IPS-15b (cell line): ENCODE results near the gene ZKSCAN5.

ENCODE experiments used
- H3K27me3 ChIP-seq: one replicate; pipeline ENCODE4 v1.6.1; 2013; ENCODE audit warnings: low read length; ENCODE audit not compliant: control insufficient read depth, insufficient read depth
- H3K36me3 ChIP-seq: one replicate; pipeline ENCODE4 v1.6.1; 2013; ENCODE audit warnings: low read length; ENCODE audit not compliant: control insufficient read depth, insufficient read depth
- H3K4me1 ChIP-seq: one replicate; pipeline ENCODE4 v1.6.1; 2013; ENCODE audit warnings: mild to moderate bottlenecking, low read length; ENCODE audit not compliant: control insufficient read depth, insufficient read depth
- H3K4me3 ChIP-seq: one replicate; pipeline ENCODE4 v1.5.1; 2013; ENCODE audit warnings: low read depth, low read length
- H3K9ac ChIP-seq: one replicate; pipeline ENCODE4 v1.6.1; 2013; ENCODE audit warnings: low read depth, mild to moderate bottlenecking, low read length
- H3K9me3 ChIP-seq: one replicate; pipeline ENCODE4 v1.6.1; 2013; ENCODE audit warnings: mild to moderate bottlenecking, low read length; ENCODE audit not compliant: control insufficient read depth, insufficient read depth

The ZKSCAN5 gene

DNA sequence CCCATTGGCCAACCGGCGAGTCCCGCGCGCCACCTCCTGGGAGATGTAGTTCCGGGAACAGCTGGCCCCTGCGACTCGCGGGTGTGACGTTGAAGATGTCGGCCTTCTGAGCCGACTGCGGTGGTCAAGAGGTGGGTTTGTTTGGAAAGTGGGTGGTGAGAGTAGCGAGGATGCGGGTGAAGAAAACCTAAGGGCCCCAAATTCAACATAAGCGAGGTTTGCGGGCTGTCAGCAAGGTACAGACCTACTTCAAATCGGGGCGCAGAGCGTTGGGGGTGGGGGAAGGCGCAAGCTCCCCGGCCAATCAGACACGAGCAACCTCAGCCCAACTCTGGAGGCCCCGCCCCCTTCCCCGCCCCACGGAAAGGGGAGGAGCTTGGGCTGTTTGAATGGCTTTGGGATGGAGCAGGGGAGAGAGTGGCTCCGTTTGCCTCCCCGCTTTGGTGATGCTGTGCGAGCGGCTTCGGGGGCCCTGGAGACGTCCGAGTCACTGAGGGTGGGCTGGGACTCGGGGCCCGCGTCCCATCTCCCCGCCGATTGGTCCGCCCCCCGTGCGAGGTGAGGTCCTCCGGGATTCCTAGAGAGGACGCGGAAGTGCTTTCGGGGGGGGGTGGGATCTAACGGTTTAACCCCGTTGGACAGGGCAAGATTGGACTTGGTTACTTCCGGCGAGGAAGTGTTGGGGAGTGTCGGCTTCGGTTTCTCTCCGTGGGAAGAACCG, at the start of gene ZKSCAN5:
ZKSCAN5 (plus strand) TSS at position 60 of the 721 bp plus-strand sequence. CDS start 1,383 bp downstream, outside the sequence.
- no peaks in the 10 kb centered on the region for H3K27me3 ChIP-seq
- H3K4me3 ChIP-seq = peak within 1 kb of the TSS; percentile 98
- peak within 1 kb of the TSS; percentile 81 for H3K9ac ChIP-seq
- no peaks in the 10 kb centered on the region for H3K9me3 ChIP-seq
- no peaks in the 10 kb centered on the region for H3K36me3 ChIP-seq
- no peaks in the 10 kb centered on the region for H3K4me1 ChIP-seq

DNA sequence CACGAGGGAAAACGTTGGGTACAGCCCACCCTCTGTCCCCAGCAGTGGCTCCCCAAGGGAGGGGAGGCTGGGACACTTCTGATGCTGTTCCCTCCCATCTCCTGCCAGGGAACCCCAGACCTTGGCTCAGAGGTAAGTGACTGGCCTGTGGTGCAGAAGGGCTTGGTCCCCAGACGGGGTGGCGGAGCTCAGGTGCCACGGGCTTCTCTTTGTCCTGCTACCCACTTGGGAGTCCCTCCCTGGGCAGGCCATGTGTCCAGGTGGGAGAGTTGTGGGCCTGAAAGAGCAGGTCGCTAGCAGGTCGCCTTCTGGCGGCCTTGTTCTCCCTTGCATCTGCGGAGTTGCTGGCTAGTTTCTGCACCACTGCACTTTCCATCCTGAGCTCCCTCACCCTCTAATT, 48.6 kb upstream of the ZKSCAN5 start:
- no peak overlapping the region for H3K4me3 ChIP-seq
- H3K9me3 ChIP-seq = no peaks in the 10 kb centered on the region
- no peak overlapping the region for H3K9ac ChIP-seq
- H3K27me3 ChIP-seq = no peaks in the 10 kb centered on the region
- no peaks in the 10 kb centered on the region for H3K4me1 ChIP-seq
- peaks cover 86% of the 10 kb centered on the region for H3K36me3 ChIP-seq

DNA sequence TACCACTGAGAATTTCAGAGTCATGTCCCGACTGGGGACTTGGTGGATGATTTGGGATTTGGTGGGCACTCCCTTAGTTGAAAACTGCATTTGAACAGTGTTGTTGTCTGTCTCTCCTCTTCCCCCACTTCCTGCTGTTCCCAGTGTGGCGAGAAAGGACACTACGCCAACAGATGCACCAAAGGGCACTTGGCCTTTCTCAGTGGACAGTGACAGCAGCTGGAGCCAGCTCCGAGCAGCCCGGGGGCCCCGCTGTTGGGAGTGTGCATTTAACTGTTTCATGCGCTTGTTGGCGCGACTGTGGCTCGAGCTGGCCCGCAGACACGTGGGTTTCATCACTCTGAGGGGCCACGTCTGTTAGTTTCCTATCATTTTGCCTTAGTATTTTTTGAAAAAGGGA, 48.2 kb upstream of the ZKSCAN5 start:
- Histone ChIP-seq H3K9me3 (no peaks in the 10 kb centered on the region), H3K27me3 (no peaks in the 10 kb centered on the region), H3K36me3 (peaks cover 83% of the 10 kb centered on the region), H3K9ac (no peak overlapping the region), H3K4me3 (no peak overlapping the region), H3K4me1 (no peaks in the 10 kb centered on the region)

DNA sequence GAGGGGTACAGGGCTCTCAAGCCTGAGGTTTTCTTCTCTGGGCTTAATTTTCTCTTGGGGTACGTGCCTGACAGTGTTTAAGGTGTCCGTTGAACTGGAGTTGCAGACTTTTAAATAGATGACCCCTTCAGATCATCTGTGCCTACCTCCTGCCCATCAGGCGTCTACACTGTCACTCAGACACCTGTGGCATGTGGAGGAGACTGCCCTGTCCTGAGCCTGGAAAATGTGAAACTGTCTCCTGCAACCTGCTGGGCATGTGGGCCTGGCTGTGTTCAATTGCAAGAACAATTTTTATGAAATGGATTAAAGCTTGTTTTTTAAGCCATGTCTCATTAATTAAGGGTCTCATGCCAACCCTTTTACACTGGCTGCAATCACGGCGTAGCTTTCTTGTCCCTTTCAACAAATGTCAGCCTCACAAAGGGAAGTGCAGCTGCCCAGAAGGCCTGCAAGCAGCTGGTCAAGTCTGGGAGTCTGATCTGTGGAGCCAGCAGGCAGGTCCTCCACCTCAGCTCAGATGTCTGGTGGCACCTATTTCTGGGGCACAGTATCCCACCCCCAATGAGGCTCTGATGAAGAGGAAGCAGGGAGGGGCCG, 47.3 kb upstream of the ZKSCAN5 start:
- Histone ChIP-seq H3K9ac (no peak overlapping the region), H3K36me3 (peaks cover 74% of the 10 kb centered on the region), H3K27me3 (no peaks in the 10 kb centered on the region), H3K4me1 (no peaks in the 10 kb centered on the region), H3K9me3 (no peaks in the 10 kb centered on the region), H3K4me3 (no peak overlapping the region)

DNA sequence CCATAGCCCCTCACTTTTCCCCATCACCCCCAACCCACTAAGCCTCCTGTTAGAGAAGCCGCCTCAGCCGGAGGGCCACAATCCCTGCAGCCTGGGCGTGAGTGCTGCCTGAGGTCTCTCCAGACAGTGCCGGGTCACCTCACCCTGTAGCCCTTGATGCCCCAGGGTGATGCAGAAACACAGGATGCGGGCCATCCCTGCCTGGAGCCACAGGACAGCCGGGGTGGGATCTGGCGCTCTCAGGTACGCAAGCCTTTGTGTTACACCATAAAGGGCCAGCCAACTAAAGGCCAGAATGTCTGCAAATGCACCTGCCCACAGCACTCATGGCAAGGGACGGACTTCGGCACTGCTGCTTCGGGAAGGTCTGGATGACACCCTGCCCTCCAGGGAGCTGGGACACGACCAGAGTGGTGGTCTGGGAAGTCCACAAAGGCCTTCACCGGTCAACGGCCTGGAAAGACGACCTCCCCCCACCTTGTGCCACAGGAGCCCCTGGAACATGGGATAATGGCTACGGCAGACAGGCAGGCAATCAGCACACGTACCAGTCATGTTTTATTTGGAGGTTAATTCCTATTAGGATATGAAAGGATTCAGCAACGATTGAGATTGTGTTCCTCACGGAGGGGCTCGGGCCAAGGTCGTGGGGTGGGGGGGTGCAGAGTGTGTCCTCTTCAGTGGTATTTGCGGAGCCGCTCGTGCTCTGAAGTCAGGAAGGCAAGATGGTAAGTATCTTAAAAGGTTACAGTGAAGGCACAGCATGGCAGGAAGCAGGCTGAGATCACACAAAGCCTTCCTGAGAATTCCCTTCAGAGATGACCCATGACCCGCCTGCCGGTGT, 46.6 kb upstream of the ZKSCAN5 start:
- Histone ChIP-seq H3K36me3 (peaks cover 67% of the 10 kb centered on the region), H3K9me3 (no peaks in the 10 kb centered on the region), H3K27me3 (no peaks in the 10 kb centered on the region), H3K4me1 (no peaks in the 10 kb centered on the region), H3K9ac (no peak overlapping the region), H3K4me3 (no peak overlapping the region)

DNA sequence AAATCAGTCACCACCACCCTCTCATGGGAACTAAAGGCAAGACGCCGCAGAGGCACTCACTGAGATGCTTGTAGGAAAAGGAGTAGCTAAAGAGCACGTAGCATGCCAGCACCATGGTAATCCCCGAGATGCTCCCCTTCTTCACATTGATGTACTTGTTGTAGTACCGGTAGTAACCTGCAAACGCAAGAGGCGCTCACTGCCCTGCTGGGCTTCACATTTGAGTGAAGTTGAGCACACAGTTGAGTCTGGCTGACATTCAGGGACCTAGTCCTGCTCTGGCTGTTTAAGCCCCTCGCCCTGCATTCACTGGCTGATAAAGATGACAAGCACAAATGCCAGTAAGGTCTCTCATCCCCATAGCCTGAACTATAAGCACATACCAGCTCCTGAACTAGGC, 45.4 kb upstream of the ZKSCAN5 start:
- Histone ChIP-seq H3K9me3 (no peaks in the 10 kb centered on the region), H3K9ac (no peak overlapping the region), H3K4me3 (no peak overlapping the region), H3K27me3 (no peaks in the 10 kb centered on the region), H3K4me1 (no peaks in the 10 kb centered on the region), H3K36me3 (peaks cover 55% of the 10 kb centered on the region)

DNA sequence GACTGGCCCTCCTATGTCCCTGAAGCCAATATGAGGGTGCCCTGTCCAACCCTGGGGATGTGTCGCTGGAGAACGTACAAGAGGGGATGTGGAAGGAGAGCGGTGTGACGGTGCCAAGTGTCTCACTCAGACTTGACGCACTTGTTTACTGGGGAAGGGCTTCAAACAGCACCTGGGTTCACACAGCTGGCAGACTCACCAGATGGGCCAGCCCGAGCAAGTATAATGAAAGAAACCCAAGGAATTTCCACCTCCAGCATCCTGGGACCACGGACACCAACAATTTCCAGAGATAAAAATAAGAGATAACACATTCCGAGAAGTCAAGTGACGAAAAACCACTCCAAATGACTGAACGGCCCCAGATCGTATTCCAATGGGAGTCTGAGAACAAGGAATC, 43.8 kb upstream of the ZKSCAN5 start:
- H3K9me3 ChIP-seq = no peaks in the 10 kb centered on the region
- peaks cover 40% of the 10 kb centered on the region for H3K36me3 ChIP-seq
- H3K4me1 ChIP-seq = no peaks in the 10 kb centered on the region
- no peak overlapping the region for H3K9ac ChIP-seq
- no peak overlapping the region for H3K4me3 ChIP-seq
- H3K27me3 ChIP-seq = no peaks in the 10 kb centered on the region

DNA sequence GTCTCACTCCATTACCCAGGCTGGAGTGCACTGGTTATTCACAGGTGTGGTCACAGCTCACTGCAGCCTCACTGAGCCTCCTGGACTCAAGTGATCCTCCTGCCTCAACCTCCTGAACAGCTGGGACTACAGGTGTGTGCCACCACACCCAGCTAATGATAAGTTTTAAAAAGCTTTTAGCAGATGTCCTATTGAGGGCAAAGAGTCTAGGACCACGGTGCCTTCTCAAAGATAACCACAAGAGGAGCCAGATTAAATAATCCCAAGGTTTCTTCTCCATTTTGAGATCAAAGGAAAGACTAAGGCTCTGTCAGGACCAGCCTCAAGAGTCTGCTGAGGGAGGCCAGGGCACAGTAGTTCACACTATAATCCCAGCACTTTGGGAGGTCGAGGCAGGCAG, 43.2 kb upstream of the ZKSCAN5 start:
- Histone ChIP-seq H3K9me3 (no peaks in the 10 kb centered on the region), H3K4me1 (no peaks in the 10 kb centered on the region), H3K9ac (no peak overlapping the region), H3K36me3 (peaks cover 35% of the 10 kb centered on the region), H3K27me3 (no peaks in the 10 kb centered on the region), H3K4me3 (no peak overlapping the region)

DNA sequence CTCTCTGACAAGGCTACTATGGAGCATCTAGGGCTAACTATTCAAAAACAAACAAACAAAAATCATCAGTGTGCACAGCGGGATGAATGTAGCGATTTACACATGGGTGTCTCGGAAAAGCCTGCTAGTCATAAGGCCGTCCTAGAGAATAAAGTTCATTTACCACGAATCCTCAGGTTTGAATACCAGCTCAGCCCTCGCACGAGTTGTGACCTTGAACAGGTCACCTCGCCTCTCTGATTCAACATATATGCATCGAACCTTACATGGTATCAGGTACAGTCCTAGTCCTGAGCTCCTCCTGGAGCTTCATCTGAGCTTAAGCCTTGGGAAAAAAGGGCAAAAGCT, 39.1 kb upstream of the ZKSCAN5 start:
- peak overlapping the region; percentile 99 for H3K9ac ChIP-seq
- H3K36me3 ChIP-seq = peaks cover 4% of the 10 kb centered on the region
- H3K4me1 ChIP-seq = no peaks in the 10 kb centered on the region
- H3K4me3 ChIP-seq = peak overlapping the region; percentile 99
- H3K27me3 ChIP-seq = no peaks in the 10 kb centered on the region
- H3K9me3 ChIP-seq = no peaks in the 10 kb centered on the region

DNA sequence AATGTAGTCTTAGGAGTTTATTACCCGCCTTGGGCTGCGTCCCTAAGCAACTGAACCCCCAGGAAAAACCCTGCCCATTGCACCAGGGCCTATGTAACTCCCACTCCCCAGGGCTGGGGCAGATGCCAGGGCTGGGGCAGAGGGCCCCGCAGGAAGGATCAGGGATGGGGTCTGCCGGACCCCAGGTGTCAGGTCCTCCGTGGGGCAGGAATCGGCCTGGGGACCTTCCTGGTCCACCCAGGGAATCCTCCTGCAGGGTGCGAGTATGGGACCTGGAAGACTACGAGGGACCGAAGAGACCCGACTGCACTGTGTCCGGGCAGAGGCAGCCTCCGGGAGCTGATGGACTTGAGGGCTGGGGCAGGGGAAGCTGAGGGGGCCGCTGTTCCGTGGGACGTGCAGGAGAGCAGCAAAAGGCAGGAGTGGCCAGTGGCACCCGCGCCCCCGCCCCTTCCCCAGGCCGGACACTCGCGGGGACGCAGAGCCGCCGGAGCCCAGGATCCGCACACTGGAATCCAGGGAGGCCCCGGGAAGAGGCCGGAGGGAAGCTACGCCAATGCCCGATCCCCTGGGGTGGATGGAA, 36.0 kb upstream of the ZKSCAN5 start:
- H3K4me3 ChIP-seq = no peak overlapping the region
- H3K4me1 ChIP-seq = no peaks in the 10 kb centered on the region
- no peaks in the 10 kb centered on the region for H3K27me3 ChIP-seq
- no peak overlapping the region for H3K9ac ChIP-seq
- H3K9me3 ChIP-seq = no peaks in the 10 kb centered on the region
- H3K36me3 ChIP-seq = no peaks in the 10 kb centered on the region

DNA sequence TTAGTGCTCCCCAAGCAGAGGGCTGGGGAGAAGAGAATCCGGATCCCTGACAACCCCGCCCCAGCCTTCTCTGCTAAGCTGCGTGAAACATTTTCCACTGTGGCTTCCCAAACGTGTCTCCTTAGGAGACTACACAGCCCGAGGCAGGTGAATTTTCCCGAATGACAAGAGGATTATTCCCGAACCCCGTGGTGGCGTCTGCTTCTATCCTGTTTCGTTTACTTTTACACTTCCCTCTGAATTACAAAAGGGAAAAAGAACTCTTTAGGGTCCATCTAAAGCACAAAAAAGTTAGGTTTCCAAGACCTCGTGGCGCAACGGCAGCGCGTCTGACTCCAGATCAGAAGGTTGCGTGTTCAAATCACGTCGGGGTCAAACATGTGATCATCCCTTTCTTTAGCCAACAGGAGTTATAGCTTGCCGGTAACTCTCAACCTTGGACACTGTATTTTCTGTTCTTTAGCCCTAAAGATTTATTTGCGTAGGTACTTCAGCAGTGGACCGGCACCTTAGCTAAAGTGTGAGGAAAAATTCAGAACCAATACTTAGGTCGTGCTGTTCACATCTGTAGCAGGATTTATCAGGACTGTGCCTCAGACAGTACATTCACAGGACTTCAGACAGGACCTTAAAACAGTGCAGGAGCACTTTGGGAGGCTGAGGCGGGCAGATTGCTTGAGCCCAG, 34.9 kb upstream of the ZKSCAN5 start:
- Histone ChIP-seq H3K27me3 (no peaks in the 10 kb centered on the region), H3K9me3 (no peaks in the 10 kb centered on the region), H3K36me3 (no peaks in the 10 kb centered on the region), H3K4me3 (peak overlapping the region; percentile 9), H3K9ac (no peak overlapping the region), H3K4me1 (no peaks in the 10 kb centered on the region)
